Upper lobe of left lung (tissue), 4 donors: ENCODE data around the gene CRIP3.

Experiments used
- CTCF ChIP-seq, 6 experiments: fragments of 450-650 bp in 4 of 6; fragments of 200-600 bp in 2 of 6; sonication (generic) in 2 of 6; IDR thresholded peaks; one replicate each; pipeline ENCODE4 v1.5.1; 2016 to 2019; ENCODE audit warnings: antibody characterized with exemption in 6 of 6
- POLR2A ChIP-seq, 4 donors: fragments of 450-650 bp; IDR thresholded peaks; one replicate each; pipeline ENCODE4 v1.5.1; 2016 to 2017; ENCODE audit warnings: antibody characterized with exemption in 4 of 4, mild to moderate bottlenecking in 2 of 4
- POLR2AphosphoS5 ChIP-seq, 2 donors: sonication (generic); formaldehyde crosslinking; IDR thresholded peaks; one replicate each; pipeline ENCODE4 v1.5.1; 2017; ENCODE audit warnings: antibody characterized with exemption in 2 of 2

DNA sequence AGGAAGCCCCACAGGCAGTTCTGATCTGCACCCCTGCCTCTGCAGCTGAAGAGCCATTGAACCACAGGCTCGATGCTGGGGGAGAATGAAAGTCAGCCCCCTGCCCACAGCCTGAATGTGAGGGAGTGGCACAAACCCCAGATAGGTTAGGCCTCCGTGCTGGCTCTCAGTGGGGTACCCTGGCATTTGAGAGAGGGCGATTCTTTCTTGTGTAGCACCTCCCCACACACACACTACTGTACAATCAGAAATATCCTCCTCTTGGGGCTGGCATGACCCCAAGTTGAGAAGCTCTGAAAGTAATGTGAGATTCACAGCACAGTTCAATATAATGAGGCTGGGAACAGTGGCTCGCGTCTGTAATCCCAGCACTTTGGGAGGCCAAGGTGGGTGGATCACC lies 47.4 kb downstream of the CRIP3 start:
- no peak for TF ChIP-seq CTCF (IDR thresholded peaks at IDR 0.05)
- no peak for TF ChIP-seq POLR2AphosphoS5 (IDR thresholded peaks at IDR 0.05)
- no peak for TF ChIP-seq POLR2A (IDR thresholded peaks at IDR 0.05)
